NCI-H1930 (cell line): Measurements from ENCODE around the gene P2RY8.
"Not testable (repeated sequence)": the region's sequence is repeated elsewhere in the genome, so short reads cannot be mapped to it uniquely, and the experiment has no call there.

Experiments
- DNase-seq, 2 experiments: peaks; one replicate each; lab custom pipeline; 2025; lab: John Stamatoyannopoulos, UW

The P2RY8 gene, protein sequence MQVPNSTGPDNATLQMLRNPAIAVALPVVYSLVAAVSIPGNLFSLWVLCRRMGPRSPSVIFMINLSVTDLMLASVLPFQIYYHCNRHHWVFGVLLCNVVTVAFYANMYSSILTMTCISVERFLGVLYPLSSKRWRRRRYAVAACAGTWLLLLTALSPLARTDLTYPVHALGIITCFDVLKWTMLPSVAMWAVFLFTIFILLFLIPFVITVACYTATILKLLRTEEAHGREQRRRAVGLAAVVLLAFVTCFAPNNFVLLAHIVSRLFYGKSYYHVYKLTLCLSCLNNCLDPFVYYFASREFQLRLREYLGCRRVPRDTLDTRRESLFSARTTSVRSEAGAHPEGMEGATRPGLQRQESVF

DNA sequence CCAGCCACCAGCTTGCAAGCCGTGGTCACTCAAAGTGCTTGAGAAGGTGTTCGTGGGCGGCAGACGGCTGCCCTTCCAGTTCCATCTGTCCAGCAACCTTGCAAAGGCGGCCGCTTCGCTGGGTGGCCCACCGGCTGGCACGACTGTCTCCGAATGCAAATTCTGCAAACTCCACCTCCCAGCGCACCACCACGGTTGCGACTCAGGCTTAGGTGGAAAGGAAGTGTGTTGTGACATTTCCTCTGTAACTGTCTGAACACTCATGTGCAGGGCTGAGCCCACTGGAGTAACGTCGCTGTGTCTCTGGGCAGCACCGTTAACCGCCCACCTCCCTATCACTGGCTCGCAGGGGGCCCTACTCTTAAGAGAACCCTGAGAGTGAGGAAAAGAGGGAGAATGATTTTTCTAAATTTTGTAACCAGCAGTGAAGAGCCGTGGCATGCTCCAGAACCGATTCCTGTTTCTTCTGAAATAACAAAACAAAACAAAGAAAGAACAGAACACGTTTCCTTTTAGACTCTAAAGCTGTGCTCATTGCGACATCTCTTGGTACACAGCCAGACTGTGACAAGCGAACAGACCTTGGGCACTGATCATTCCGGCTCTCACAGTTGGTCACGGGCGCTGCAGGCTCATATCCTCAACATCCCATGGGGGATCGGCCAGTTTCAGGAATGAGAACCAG is at the start of gene P2RY8:
Gene P2RY8, minus strand, starts transcription at position 155 of the 685 bp plus-strand sequence. CDS start 70,627 bp downstream, outside the sequence.
- no peak for DNase-seq

DNA sequence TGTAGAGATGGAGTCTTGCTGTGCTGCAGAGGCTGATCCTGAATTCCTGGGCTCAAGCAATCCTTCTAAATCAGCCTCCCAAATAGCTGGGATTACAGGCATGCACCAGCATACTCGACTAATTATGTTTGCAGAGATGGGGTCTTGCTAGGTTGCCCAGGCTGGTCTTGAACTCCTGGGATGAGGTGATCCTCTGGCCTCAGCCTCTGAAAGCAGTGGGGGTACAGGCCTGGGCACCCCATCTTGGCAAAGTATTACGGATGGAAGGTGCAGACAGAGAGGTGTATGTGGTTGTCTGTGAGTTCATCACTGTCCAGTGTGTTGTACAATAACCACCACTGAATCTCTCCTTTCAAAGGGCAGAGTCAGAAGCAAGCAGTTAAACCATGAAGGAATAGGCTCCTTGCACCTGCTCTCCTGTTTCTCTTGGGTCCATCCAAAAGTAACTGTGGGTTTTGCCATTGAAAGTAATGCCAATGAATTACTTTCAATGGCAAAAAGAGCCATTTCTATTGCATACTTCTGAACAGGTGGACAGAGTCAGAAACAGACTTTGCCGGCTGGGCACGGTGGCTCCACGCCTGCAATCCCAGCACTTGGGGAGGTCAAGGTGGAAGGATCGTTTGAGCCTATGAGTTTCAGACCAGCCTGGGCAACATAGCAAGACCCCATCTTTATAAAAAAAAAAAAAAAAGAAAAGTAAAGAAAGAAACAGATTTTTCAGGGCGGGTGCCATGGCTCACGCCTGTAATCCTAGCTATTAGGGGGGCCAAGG is 47.4 kb upstream of the P2RY8 start:
- DNase-seq = no peak

DNA sequence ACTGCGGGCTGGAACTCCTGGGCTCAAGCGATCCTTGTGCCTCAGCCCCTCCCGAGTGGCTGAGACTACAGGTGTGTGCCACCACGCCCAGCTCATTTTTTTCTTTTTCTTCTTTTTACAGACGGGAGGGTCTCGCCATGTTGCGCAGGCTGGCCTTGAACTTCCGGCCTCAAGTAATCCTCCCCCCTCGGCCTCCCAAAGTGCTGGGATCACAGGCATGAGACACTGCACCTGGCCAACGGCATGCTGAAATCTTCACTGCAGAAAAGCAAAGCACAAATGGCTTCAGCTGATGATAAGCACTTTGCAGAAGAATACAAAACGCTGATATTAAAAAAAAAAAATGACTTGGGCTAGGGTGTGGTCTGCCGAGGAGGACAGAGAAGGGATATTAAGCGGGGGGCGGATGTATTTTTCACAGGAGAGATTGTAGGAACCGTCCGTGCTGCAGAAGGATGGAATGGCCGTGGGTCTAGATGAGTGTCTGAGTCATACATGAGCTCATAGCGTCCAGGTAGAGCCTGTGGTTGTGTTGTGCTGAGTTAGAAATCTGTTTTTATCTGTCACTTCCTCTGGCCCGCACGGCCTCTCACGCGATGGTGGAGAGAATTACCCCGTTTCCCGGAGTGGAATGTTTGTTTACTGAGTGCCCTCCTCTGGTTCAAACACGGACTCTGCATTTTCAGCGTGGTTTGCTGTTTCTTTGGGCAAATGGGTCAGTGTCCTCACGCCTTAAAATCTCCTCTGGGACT is 45.9 kb upstream of the P2RY8 start:
- no peak for DNase-seq

DNA sequence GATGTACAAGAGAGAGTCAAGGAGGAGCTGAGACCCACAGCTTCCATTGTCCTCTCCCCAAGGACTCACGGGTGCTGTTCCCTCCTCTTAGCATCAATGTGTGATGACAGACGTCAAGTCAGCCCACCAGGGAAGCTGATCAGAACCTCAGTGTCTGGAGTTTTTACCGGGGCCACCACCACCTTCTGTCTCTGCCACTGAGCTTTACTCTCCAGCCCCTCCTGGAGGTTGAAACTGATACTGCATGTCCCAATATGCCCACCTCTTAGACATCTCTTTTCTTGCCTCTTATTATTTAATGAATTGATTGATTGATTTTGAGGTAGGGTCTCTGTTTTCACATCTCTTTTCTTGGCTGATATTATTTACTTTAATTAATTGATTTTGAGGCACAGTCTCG is 44.1 kb upstream of the P2RY8 start:
- DNase-seq = no peak

DNA sequence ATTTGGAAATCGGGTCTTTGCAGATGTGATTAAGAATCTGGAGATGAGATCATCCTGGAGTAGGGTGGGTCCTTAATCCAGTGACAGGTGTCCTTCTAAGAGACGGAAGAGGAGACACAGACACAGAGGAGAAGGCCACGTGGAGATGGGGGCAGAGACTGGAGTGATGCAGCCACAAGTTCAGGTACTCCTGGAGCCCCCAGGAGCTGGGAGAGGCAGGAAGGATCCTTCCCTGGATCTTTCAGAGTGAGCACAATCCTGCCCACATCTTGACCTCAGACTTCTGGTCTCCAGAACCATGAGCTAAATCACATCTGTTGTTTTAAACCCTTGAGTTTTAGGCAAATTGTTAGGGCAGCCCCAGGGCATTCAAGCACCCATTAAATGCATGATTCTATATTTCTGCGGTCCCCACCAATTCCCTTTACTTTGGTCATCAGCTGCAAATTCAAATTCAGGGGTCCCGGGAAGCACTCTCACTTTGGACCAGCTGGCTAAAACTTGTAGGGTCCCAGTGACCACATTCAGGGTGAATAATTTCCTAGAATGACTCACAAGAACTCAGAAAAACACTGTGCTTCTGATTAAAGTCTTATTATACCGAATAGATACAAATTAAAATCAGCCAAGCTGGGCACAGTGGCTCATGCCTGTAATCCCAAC is 41.7 kb upstream of the P2RY8 start:
- no peak for DNase-seq

DNA sequence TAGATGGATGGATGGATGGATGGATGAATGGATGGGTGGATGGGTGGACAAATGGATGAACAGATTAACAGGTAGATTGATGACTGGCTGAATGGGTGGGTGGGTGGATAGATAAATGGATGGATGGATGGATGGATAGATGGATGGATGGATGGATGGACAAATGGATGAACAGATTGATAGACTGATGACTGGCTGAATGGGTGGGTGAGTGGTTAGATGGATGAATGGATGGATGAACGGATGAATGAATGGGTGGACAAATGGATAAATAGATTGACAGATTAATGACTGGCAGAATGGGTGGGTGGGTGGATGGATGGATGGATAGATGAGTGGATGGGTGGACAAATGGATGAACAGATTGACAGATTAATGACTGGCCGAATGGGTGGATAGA is 40.9 kb upstream of the P2RY8 start:
- no peak for DNase-seq

DNA sequence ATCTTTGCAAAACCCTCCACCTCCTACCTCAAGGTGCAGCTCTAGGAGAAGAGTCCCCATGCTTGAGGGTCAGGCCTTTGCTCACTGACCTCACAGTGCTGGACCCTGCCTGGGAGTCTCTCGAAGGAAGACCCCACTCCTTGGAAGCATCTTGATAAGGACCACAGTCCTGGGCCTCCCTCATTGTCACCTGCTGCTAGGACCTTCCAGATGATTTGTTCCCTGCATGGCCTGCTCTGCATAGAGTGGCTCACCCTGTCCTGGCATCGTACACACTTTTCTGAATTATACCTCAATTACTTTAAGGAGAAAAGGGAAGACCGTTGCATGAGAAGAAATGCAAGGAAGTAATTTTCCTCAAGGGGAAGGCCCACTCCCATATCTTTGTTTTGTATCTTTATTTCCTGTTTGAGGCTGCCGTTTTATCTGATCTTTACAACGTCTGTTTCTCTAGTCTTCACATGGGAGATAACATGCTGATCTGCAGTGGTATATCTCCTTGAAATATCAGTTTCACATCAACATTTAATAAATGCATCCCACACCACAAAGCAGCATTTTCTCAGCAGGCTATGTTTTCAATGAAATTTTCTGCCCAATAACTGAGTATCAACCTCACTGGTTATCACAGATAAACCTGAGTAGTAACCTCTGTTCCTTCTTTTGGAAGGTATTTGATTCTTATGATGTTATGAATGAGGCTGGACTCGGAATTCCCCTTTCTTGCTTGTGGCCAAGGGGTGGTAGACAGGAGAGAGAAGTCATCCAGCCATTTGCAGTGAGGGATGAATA is 39.4 kb upstream of the P2RY8 start:
- DNase-seq = no peak

DNA sequence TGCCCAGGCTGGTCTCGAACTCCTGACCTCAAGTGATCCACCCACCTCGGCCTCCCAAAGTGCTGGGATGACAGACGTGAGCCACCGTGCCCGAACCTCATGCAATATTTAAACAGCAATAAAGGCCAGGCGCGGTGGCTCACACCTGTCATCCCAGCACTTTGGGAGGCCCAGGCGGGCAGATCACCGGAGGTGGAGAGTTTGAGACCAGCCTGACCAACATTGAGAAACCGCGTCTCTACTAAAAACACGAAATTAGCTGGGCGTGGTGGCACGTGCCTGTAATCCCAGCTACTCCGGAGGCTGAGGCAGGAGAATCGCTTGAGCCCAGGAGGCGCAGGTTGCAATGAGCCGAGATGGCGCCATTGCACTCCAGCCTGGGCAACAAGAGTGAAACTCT is 37.2 kb upstream of the P2RY8 start:
- DNase-seq = not testable (repeated sequence)

DNA sequence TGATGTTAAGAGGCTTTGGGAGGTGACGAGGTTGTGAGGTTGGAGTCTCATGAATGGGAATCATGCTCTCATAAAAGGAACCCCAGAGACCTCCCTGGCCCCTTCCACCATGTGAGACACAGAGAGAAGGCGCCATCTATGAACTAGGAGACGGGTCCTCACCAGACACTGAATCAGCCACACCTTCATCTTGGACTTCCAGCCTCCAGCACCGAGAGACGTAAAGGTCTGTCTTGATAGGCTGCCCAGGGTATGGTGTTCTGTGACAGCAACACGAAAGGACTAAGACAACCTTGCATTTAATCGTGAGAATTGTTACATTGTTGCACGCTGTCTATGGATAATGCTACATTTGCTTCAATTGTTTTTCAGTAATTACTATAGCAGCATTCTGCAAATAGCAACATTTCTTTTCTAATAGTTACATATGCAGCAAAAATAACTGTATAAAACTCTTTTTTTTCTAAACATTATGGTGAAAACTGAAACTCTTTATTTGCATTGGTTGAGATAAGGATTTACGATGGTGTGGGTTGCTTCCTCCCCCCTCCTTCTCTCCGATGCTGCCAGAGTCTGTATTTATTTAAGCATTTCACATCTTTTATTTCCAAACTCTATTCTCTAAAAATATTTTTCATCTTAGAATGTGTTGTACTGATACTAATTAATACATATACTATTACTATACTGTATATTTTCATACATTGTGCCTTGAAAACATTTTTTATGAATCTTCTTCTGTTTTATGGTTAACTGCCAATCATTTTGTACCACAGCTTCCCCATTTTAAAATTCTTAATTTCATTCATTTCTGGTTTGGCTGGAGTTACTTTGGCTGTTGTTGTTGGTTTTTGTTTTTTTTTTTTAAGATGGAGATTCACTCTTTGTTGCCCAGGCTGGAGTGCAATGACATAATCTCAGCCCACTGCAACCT is 28.0 kb upstream of the P2RY8 start:
- no peak for DNase-seq

DNA sequence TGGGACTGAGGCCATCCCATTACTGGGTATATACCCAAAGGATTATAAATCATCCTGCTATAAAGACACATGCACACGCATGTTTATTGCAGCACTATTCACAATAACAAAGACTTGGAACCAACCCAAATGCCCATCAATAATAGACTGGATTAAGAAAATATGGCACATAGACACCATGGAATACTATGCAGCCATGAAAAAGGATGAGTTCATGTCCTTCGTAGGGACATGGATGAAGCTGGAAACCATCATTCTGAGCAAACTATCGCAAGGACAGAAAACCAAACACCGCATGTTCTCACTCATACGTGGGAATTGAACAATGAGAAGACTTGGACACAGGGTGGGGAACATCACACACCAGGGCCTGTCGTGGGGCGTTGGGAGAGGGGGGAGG is 27.1 kb upstream of the P2RY8 start:
- DNase-seq = not testable (repeated sequence)

DNA sequence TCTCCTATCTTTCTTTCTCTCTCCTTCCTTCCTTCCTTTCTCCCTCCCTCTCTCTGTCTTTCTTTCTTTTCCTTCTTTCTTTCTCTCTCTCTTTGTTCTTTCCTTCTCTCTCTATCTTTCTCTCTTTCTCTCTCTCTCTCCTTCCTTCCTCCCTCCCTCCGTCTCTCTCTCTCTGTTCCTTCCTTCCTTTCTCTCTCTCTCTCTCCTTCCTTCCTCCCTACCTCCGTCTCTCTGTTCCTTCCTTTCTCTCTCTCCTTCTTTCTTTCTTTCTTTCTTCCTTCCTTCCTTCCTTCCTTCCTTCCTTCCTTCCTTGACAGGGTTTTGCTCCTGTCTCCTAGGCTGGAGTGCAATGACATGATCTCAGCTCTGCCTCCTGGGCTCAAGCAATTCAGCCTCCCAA is 24.2 kb upstream of the P2RY8 start:
- no peak for DNase-seq

DNA sequence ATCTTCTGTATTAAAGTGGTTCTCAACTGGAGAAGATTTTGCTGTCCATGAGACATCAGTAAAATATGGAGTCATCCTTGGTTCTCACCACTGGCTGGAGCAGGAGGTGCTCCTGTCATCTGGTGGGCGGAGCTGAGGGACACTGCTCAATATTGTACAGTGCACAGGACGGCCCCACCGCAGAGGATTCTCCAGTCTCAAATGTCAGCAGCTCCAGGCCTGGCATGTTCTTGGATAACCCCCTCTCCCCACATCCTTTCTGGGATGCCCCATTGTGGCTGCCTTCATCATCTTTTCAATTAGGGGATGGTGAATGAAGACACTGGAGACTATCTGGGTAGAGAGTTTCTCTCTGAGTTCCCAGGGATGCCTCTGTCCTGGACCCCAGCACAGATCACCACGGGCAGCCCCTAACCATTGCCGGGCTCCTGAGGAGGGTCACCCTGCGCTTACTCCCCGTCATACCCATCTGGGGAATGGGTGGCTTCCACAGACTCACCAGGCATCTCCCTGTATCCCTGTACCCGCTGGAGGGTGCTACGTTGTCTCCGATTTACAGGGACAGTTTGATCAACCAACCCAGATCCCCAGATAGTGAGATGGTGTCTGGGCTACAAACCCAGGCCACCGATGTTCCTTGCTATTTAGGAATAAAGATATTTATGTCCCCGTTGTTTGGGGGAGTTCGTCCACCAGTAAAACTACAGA is 21.9 kb upstream of the P2RY8 start:
- DNase-seq = no peak

DNA sequence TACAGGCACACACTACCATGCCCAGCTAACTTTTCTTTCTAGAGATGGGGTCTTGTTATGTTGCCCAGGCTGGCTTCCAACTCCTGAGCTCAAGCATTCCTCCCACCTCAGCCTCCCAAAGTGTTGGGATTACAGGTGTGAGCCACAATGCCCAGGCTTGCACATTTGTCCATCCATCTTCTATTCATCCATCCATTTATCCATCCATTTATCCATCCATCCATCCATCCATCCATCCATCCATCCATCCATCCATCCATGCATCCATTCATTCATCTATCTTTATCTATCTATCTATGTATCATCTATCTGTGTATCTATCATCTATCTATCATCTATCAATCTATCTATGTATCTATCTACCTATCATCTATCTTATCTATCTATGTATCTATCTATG is 20.5 kb upstream of the P2RY8 start:
- DNase-seq = not testable (repeated sequence)

DNA sequence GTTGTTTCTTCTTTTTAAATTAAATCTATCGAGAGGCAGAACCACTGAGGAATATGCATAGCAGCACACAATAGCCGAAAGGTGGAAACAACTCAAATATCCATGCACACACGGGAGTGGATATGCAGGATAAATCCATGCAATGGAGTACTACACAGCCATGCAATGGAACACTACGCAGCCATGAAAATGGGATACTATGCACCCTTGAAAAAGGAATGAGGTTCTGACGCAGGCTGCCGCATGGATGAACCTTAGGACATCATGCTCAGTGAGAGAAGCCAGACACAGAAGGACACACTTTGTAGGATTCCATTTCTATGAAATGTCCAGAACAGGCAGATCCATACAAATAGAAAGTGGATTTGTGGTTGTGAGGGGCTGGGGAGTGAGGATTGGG is 18.4 kb upstream of the P2RY8 start:
- no peak for DNase-seq

DNA sequence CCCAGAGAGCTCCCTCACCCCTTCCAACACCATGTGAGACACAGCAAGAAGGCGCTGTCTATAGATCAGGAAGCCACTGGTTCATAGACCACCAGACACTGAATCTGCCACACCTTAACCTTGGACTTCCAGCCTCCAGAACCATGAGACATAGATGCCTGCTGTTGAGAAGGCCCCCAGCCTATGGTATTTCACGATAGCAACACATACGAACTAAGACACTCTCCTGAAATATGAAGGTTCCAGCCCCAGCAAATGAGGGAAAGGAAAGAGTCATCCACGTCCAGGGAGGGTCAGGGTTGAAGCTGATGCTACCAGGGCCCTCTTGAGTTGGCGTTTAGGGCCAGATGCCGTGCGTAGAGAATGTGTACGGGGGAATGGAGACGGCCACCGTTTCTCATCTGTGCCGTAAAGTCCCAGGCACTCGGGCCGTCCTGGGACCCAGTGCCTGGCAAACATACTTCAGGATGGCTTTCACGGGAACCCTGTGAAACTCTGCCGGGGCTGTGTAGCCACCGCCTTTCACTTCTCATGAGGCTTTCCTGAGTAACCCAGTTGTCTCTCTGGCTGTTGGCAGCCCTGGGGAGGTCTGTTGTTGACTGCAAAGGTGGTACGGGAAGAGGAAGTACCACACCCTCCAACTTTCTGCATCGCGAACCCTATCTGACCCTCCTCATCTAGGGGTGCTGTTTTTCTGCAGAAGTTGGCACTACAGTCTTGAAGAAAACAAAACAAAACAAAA is 17.7 kb upstream of the P2RY8 start:
- no peak for DNase-seq

DNA sequence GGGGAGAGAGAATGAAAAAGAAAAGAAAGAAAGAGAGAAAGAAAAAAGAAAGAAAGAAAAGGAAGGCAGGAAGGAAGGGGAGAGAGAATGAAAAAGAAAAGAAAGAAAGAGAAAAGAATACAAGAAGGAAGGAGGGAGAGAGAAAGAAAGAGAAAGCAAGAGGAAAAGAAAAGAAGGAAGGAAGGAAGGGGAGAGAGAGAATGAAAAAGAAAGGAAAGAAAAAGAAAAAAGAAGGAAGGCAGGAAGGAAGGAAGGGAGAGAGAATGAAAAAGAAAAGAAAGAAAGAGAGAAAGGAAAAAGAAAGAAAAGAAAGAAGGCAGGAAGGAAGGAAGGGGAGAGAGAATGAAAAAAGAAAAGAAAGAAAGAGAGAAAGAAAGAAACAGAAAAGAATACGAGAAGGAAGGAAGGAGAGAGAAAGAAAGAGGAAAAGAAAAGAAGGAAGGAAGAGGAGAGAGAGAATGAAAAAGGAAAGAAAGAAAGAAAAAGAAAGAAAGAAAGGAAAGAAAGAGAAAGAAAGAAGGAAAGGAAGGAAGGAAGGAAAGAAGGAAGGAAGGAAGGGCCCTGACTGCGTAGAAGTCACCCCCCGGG is 15.1 kb upstream of the P2RY8 start:
- DNase-seq = no peak

DNA sequence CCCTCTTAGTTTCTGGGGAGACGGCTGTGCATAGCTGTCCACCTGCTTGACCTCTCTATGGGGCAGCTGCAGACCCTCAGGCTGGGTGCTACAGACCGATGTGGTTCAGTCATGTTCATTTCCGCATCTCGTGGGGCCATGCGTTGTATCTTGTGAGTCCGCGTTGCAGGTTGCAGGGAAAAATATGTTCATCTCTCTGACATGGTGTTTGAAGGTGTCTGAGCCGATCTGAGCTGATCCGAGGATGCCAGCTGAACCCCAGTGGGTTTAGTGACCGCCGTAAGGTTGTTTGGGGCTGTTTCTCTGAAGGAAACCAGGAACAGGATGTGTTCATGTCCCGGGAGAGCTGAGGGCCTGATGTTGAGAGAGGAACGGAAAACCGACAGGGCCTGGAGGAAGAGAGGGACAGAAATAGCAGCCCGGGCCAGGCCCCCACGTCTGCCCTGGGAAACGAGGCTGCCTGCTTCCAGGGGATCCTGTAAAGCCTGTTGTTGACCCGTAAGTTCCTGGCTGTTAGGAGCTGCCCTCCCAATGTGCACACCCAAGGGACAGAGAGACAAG is 9.8 kb upstream of the P2RY8 start:
- DNase-seq = no peak
